SK-MEL-5 (cell line): ENCODE measurements around the gene ARHGAP23. TPM values are rescaled to one million over a fixed set of nuclear protein-coding genes. Genes with fewer than 3 reads are reported as not detected.

ENCODE experiments used
- DNase-seq: peaks from one replicate; pipeline ENCODE4 v3.0.0-alpha.2; 2016; ENCODE audit warnings: low read depth, low spot score
- in situ Hi-C: cut with HindIII; loops from 2 replicates; pipeline ENCODE4 v1.10.0; 2016; ENCODE audit warnings: low sequenced_read_pairs, high pct_unique_total_duplicates, low pct_unique_long_range_greater_than_20kb
- total RNA-seq: library from RNA; depleted of rRNA; stranded (reverse); fragments of >200 nt; shearing (Covaris generic); gene quantifications from 2 replicates; pipeline ENCODE4 v1.2.3, GENCODE V29; 2014; rRNA removed

ARHGAP23 gene
- total RNA-seq, 1 experiment from 2014 or later: 0.34 TPM

GRCh38 chr17:38561416-38562214 is 133.4 kb downstream of the ARHGAP23 start:
- in situ Hi-C loops: no loop called here
- DNase-seq: no peak

Other genes with a start within 250 kb of the ARHGAP23 start
- gene TBC1D3, start 235.9 kb upstream of the ARHGAP23 start, total RNA-seq: not detected in 2 replicates
- gene MRPL45, start 131.3 kb upstream of the ARHGAP23 start, total RNA-seq: 75.9 and 80.0 TPM in 2 replicates
- gene GPR179, start 84.5 kb upstream of the ARHGAP23 start, total RNA-seq: 0.05 and 0.11 TPM in 2 replicates
- gene SOCS7, start 76.6 kb upstream of the ARHGAP23 start, total RNA-seq: 17.3 and 21.3 TPM in 2 replicates
- gene SRCIN1, start 177.5 kb downstream of the ARHGAP23 start, total RNA-seq: 0.37 and 1.3 TPM in 2 replicates
- 5.3 TPM in 2 replicates for gene EPOP, start 246.5 kb downstream of the ARHGAP23 start, total RNA-seq